Measurements from ENCODE around the gene MEF2D. TPM values are rescaled to one million over a fixed set of nuclear protein-coding genes. Genes with fewer than 3 reads are reported as not detected.

MEF2D gene
- total RNA-seq, 2 experiments from 2014 or later: 155 to 162 TPM

DNA sequence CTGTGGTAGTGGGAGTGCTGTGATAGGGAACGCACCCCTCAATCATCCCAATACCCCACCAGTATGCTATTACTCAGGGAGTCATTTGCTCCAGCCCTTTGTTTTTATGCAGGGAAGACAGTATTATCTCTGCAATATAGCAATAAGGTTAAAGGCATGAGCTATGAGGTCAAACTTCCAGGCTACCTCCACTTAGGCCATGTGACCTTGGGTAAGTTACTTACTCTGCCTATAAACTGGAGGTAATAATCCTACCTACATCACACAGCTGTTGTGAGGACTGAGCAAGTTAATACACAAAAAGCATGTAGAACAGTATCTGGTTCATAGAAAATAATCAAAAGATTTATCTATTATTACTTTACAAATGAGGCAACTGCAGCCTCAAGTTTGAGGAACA, 30.1 kb downstream of the MEF2D start:
- intact Hi-C loops (cut with DNase I, micrococcal nuclease): no loop called here
- Histone ChIP-seq H3K4me3 (ENCODE audit: low read length) (no peak overlapping the region), H3K36me3 (ENCODE audit: insufficient read depth, low read length) (peaks cover 94% of the 10 kb centered on the region), H3K9me3 (ENCODE audit: control insufficient read depth in 1 of 2, insufficient read depth in 1 of 2, low read length in 2 of 2) (no peaks in the 10 kb centered on the region), H3K27ac (ENCODE audit: low read depth in 1 of 2, low read length in 2 of 2) (no peak overlapping the region), H3K27me3 (ENCODE audit: control insufficient read depth in 1 of 2, insufficient read depth in 2 of 2, low read length in 2 of 2) (no peaks in the 10 kb centered on the region), H3K4me1 (ENCODE audit: insufficient read depth, low read length) (peaks cover 3% of the 10 kb centered on the region)
- TF ChIP-seq, protein P1, sequence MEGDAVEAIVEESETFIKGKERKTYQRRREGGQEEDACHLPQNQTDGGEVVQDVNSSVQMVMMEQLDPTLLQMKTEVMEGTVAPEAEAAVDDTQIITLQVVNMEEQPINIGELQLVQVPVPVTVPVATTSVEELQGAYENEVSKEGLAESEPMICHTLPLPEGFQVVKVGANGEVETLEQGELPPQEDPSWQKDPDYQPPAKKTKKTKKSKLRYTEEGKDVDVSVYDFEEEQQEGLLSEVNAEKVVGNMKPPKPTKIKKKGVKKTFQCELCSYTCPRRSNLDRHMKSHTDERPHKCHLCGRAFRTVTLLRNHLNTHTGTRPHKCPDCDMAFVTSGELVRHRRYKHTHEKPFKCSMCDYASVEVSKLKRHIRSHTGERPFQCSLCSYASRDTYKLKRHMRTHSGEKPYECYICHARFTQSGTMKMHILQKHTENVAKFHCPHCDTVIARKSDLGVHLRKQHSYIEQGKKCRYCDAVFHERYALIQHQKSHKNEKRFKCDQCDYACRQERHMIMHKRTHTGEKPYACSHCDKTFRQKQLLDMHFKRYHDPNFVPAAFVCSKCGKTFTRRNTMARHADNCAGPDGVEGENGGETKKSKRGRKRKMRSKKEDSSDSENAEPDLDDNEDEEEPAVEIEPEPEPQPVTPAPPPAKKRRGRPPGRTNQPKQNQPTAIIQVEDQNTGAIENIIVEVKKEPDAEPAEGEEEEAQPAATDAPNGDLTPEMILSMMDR (IDR thresholded peaks at IDR 0.05): no peak
- H3K4me3 Mint-ChIP-seq: no peak overlapping the region
- H3K9me3 Mint-ChIP-seq: no peaks in the 10 kb centered on the region
- peaks cover 95% of the 10 kb centered on the region for H3K36me3 Mint-ChIP-seq (ENCODE audit: low read depth)
- DNase-seq (no peak), ATAC-seq (ENCODE audit: poor library complexity) (no peak)
- ChIA-PET CTCF (interaction anchor here (1.0 kb wide), 1 partner anchor 10 kb away, joined by 3 read pairs; no protein-coding TSS in a partner anchor), POLR2A (no interaction called here)
- H3K27me3 Mint-ChIP-seq: no peaks in the 10 kb centered on the region
- H3K4me1 Mint-ChIP-seq (ENCODE audit: low read depth): peaks cover 2% of the 10 kb centered on the region
- H3K27ac Mint-ChIP-seq: no peak overlapping the region

DNA sequence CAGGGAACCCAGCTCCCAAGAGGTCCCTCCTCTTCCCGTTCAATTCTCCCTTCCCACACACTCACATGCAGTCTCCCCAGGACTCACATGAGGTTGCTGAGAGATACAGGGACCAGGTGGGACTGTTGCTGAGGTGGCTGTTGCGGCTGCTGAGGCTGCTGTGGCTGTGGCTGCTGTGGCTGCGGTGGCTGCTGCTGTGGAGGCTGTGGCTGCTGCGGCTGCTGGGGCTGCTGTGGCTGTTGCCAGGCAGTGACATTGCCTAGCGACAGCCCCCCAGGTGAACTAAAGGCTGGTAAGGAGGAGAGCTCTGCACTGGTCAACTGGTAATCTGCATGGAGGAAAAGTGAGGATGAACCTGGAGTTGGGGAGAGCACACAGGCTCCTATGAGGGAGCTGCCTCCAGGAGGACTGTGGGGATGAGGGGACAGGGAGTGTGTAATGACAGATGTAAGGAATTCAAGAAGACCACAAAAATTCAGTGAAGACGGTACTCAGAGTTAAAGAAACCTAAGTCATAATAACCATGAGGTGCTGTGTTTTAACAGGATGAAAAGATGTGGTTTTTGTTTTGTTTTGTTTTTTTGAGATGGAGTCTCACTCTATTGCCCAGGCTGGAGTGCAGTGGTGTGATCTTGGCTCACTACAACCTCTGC, 31.8 kb downstream of the MEF2D start:
- TF ChIP-seq, protein P1 (IDR thresholded peaks at IDR 0.05): no peak
- Histone ChIP-seq H3K27ac (ENCODE audit: low read depth in 1 of 2, low read length in 2 of 2) (no peak overlapping the region), H3K4me3 (ENCODE audit: low read length) (no peak overlapping the region), H3K27me3 (ENCODE audit: control insufficient read depth in 1 of 2, insufficient read depth in 2 of 2, low read length in 2 of 2) (no peaks in the 10 kb centered on the region), H3K4me1 (ENCODE audit: insufficient read depth, low read length) (peaks cover 14% of the 10 kb centered on the region), H3K36me3 (ENCODE audit: insufficient read depth, low read length) (peaks cover 93% of the 10 kb centered on the region), H3K9me3 (ENCODE audit: control insufficient read depth in 1 of 2, insufficient read depth in 1 of 2, low read length in 2 of 2) (no peaks in the 10 kb centered on the region)
- no peaks in the 10 kb centered on the region for H3K9me3 Mint-ChIP-seq
- ChIA-PET POLR2A (no interaction called here), CTCF (interaction anchor here (0.9 kb wide), 1 partner anchor 32 kb away, joined by 4 read pairs; no protein-coding TSS in a partner anchor)
- H3K36me3 Mint-ChIP-seq (ENCODE audit: low read depth): peaks cover 92% of the 10 kb centered on the region
- H3K27ac Mint-ChIP-seq: no peak overlapping the region
- intact Hi-C loops (cut with DNase I, micrococcal nuclease): no loop called here
- peaks cover 16% of the 10 kb centered on the region for H3K4me1 Mint-ChIP-seq (ENCODE audit: low read depth)
- H3K27me3 Mint-ChIP-seq: no peaks in the 10 kb centered on the region
- DNase-seq (no peak), ATAC-seq (ENCODE audit: poor library complexity) (no peak)
- H3K4me3 Mint-ChIP-seq: no peak overlapping the region

DNA sequence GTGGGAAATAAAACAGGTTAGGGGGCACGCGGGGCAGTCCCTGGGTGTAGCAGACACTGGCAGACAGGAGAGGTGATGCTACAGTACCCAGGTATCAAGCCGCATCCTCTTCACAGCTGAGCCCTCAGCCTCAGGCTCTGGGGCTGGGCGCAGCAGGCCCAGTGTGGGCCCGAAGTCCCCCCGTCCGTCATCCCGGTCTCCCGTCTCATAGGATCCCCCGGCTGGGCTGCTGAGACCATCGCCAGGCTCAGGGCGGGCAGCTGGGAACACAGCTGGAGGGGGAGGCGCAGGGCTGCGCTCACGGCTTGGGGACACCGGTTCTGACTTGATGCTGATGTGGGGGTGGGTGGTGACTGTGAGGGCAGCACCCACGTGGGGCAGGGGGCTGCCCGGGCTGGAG, 32.7 kb downstream of the MEF2D start:
- Mint-ChIP-seq H3K9me3 (no peaks in the 10 kb centered on the region), H3K4me3 (no peak overlapping the region), H3K27me3 (no peaks in the 10 kb centered on the region), H3K36me3 (ENCODE audit: low read depth) (peaks cover 92% of the 10 kb centered on the region), H3K4me1 (ENCODE audit: low read depth) (peaks cover 22% of the 10 kb centered on the region), H3K27ac (no peak overlapping the region)
- Histone ChIP-seq H3K9me3 (ENCODE audit: control insufficient read depth in 1 of 2, insufficient read depth in 1 of 2, low read length in 2 of 2) (no peaks in the 10 kb centered on the region), H3K4me1 (ENCODE audit: insufficient read depth, low read length) (peaks cover 13% of the 10 kb centered on the region), H3K27ac (ENCODE audit: low read depth in 1 of 2, low read length in 2 of 2) (no peak overlapping the region), H3K4me3 (ENCODE audit: low read length) (no peak overlapping the region), H3K36me3 (ENCODE audit: insufficient read depth, low read length) (peaks cover 85% of the 10 kb centered on the region), H3K27me3 (ENCODE audit: control insufficient read depth in 1 of 2, insufficient read depth in 2 of 2, low read length in 2 of 2) (no peaks in the 10 kb centered on the region)
- CTCF ChIA-PET: no interaction called here
- intact Hi-C loops (cut with DNase I, micrococcal nuclease): no loop called here
- POLR2A ChIA-PET: no interaction called here
- TF ChIP-seq, protein P1 (IDR thresholded peaks at IDR 0.05): no peak
- ATAC-seq (ENCODE audit: poor library complexity) (no peak), DNase-seq (no peak)

Measured in CD4-positive, alpha-beta T cell (primary cell).